ENCODE results near the gene CFL1. TPM values are rescaled to one million over a fixed set of nuclear protein-coding genes. Genes with fewer than 3 reads are reported as not detected.

Gene CFL1
- total RNA-seq, 1 experiment from 2014 or later, result 1,911 TPM

DNA sequence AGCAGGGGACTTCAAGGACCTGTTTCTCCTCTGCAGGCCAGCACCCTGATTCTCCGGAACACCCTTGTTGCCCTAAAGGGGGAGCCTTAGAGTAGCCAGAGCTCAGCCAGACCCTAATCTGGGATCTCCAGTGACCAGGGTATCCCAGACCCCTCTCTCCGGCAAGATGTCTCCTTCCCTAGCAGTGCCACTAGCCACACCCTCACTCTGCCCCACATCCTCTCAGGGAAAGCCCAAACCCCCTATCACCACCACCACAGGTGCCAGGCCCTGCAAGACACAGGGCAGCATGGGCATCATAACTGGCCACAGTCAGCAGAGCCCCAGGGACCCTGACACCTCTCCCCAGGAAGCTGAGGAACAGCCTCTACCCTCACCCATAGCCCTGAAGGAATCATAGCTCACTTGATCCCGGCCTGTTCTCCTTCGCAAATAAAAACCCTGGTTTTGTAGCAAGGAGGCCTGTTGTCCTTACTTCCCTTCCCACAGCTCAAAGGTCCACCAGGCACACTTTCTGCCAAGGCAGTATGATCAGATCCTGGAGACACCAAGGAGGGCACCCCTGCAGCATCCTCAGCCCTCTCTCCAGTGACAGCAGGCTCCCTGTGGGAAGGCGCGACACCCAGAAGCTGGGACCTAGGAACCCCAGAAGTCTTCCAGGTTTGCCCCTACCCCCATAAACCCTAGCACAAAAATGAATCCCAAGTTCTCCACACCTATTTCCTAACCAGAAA lies 4.6 kb downstream of the CFL1 start:
- CTCF ChIA-PET, result no interaction called here
- in situ Hi-C loops (cut with HindIII; ENCODE audit: low pct_unique_long_range_greater_than_20kb, low sequenced_read_pairs), result no loop called here
- H3K36me3 ChIP-seq (ENCODE audit: control insufficient read depth, insufficient read depth, low read length), result peaks cover 29% of the 10 kb centered on the region
- peaks cover 36% of the 10 kb centered on the region for H3K4me1 ChIP-seq (ENCODE audit: control insufficient read depth, insufficient read depth, low read length)
- ATAC-seq, result no peak
- no peak overlapping the region for H3K4me3 ChIP-seq (ENCODE audit: low read depth in 2 of 2, low read length in 2 of 2)
- DNase-seq (ENCODE audit: low read depth, low spot score), result no peak
- intact Hi-C loops (cut with micrococcal nuclease; ENCODE audit: unreplicated experiment), result loop anchor here (10.0 kb wide), 1 partner anchor 299 kb away; the partner anchor contains the start of gene LTBP3
- H3K27me3 ChIP-seq (ENCODE audit: control insufficient read depth, insufficient read depth, low read length), result no peaks in the 10 kb centered on the region
- TF ChIP-seq, protein P1, sequence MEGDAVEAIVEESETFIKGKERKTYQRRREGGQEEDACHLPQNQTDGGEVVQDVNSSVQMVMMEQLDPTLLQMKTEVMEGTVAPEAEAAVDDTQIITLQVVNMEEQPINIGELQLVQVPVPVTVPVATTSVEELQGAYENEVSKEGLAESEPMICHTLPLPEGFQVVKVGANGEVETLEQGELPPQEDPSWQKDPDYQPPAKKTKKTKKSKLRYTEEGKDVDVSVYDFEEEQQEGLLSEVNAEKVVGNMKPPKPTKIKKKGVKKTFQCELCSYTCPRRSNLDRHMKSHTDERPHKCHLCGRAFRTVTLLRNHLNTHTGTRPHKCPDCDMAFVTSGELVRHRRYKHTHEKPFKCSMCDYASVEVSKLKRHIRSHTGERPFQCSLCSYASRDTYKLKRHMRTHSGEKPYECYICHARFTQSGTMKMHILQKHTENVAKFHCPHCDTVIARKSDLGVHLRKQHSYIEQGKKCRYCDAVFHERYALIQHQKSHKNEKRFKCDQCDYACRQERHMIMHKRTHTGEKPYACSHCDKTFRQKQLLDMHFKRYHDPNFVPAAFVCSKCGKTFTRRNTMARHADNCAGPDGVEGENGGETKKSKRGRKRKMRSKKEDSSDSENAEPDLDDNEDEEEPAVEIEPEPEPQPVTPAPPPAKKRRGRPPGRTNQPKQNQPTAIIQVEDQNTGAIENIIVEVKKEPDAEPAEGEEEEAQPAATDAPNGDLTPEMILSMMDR (IDR thresholded peaks at IDR 0.05), result peak; percentile 55
- TF ChIP-seq SIN3A (IDR thresholded peaks at IDR 0.05; ENCODE audit: borderline replicate concordance, insufficient read depth, low read depth, low read length) (peak; percentile 39; the same call in 1 of the 2 replicates), POLR2AphosphoS5 (IDR thresholded peaks at IDR 0.05; ENCODE audit: low read depth, low read length) (peak; percentile 79; the same call in 1 of the 2 replicates), TCF7L2 (IDR thresholded peaks at IDR 0.05; ENCODE audit: low read depth, low read length) (no peak)
- TF ChIP-seq, protein P2, sequence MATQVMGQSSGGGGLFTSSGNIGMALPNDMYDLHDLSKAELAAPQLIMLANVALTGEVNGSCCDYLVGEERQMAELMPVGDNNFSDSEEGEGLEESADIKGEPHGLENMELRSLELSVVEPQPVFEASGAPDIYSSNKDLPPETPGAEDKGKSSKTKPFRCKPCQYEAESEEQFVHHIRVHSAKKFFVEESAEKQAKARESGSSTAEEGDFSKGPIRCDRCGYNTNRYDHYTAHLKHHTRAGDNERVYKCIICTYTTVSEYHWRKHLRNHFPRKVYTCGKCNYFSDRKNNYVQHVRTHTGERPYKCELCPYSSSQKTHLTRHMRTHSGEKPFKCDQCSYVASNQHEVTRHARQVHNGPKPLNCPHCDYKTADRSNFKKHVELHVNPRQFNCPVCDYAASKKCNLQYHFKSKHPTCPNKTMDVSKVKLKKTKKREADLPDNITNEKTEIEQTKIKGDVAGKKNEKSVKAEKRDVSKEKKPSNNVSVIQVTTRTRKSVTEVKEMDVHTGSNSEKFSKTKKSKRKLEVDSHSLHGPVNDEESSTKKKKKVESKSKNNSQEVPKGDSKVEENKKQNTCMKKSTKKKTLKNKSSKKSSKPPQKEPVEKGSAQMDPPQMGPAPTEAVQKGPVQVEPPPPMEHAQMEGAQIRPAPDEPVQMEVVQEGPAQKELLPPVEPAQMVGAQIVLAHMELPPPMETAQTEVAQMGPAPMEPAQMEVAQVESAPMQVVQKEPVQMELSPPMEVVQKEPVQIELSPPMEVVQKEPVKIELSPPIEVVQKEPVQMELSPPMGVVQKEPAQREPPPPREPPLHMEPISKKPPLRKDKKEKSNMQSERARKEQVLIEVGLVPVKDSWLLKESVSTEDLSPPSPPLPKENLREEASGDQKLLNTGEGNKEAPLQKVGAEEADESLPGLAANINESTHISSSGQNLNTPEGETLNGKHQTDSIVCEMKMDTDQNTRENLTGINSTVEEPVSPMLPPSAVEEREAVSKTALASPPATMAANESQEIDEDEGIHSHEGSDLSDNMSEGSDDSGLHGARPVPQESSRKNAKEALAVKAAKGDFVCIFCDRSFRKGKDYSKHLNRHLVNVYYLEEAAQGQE (IDR thresholded peaks at IDR 0.05; ENCODE audit: insufficient read depth in 1 of 2, low read depth in 2 of 2, low read length in 1 of 2), result no peak
- peak overlapping the region; percentile 18; the same call in 1 of the 2 replicates for H3K27ac ChIP-seq (ENCODE audit: low read length)
- POLR2A ChIA-PET, result interaction anchor here (0.5 to 1.6 kb wide), 3 partner anchors 18 to 274 kb away, joined by 5 to 8 read pairs (median 5); partner anchors contain the start of gene KAT5
- BruUV-seq (replicated peaks), result no TSS peak
- no peaks in the 10 kb centered on the region for H3K9me3 ChIP-seq (ENCODE audit: control insufficient read depth, insufficient read depth, low read depth, low read length)

DNA sequence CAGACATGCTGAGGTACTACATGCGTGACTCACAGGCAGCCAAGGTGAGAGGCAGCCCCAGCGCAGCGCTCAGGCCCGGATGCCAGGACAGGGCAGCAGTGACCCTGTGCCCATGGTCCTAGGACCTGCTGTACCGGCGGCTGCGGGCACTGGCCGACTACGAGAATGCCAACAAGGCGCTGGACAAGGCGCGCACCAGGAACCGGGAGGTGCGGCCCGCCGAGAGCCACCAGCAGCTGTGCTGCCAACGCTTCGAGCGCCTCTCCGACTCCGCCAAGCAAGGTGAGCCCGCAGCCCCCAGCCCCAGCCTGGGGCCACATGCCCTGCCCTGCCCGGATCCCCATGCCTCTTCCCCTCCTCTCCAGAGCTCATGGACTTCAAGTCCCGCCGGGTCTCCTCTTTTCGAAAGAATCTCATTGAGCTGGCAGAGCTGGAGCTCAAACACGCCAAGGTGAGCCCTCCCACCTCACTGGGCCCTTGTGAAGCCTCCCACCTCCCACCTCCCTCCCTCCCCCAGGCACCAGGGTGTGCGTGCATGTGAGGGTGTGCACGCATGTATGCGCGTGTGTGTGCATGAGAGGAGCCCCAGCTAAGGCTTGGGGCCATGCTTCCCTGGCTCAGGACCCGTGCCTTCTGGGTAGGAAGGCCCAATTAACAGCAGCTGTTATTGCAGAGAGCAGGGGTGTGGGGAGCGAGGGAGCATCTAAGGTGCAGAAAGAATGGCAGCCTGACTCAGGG lies 5.3 kb downstream of the CFL1 start:
- H3K36me3 ChIP-seq (ENCODE audit: control insufficient read depth, insufficient read depth, low read length), result peaks cover 29% of the 10 kb centered on the region
- ChIA-PET POLR2A (interaction anchor here (0.5 to 1.7 kb wide), 5 partner anchors 8 to 273 kb away, joined by 4 to 8 read pairs (median 5); partner anchors contain the start of genes KAT5 and MUS81), CTCF (interaction anchor here (0.6 to 1.6 kb wide), 2 partner anchors 108 to 217 kb away, joined by 3 to 5 read pairs; no protein-coding TSS in a partner anchor)
- no TSS peak for BruUV-seq (replicated peaks)
- H3K4me3 ChIP-seq (ENCODE audit: low read depth in 2 of 2, low read length in 2 of 2), result no peak overlapping the region
- intact Hi-C loops (cut with micrococcal nuclease; ENCODE audit: unreplicated experiment) (loop anchor here (10.0 kb wide), 1 partner anchor 298 kb away; the partner anchor contains the start of gene LTBP3), in situ Hi-C loops (cut with HindIII; ENCODE audit: low pct_unique_long_range_greater_than_20kb, low sequenced_read_pairs) (no loop called here)
- DNase-seq (ENCODE audit: low read depth, low spot score) (no peak), ATAC-seq (peak; percentile 13)
- H3K27ac ChIP-seq (ENCODE audit: low read length), result peak overlapping the region; percentile 18; the same call in 1 of the 2 replicates
- TF ChIP-seq, protein P2 (IDR thresholded peaks at IDR 0.05; ENCODE audit: insufficient read depth in 1 of 2, low read depth in 2 of 2, low read length in 1 of 2), result no peak
- TF ChIP-seq SIN3A (IDR thresholded peaks at IDR 0.05; ENCODE audit: borderline replicate concordance, insufficient read depth, low read depth, low read length), result peak; percentile 33; the same call in 1 of the 2 replicates
- TF ChIP-seq POLR2AphosphoS5 (IDR thresholded peaks at IDR 0.05; ENCODE audit: low read depth, low read length), result 0 out of 2 replicates have a peak, but pooled peaks have one; percentile 65
- no peaks in the 10 kb centered on the region for H3K27me3 ChIP-seq (ENCODE audit: control insufficient read depth, insufficient read depth, low read length)
- H3K9me3 ChIP-seq (ENCODE audit: control insufficient read depth, insufficient read depth, low read depth, low read length), result no peaks in the 10 kb centered on the region
- peaks cover 36% of the 10 kb centered on the region for H3K4me1 ChIP-seq (ENCODE audit: control insufficient read depth, insufficient read depth, low read length)

Data from Panc1 (cell line).